ENCODE data around the gene FBLN2.

The FBLN2 gene

GRCh38 chr3:13566453-13566748 lies 17.5 kb downstream of the FBLN2 start:
- H3K27ac Mint-ChIP-seq: no peak overlapping the region

GRCh38 chr3:13566769-13567310 lies 17.9 kb downstream of the FBLN2 start:
- Mint-ChIP-seq H3K36me3 (ENCODE audit: low read depth) (no peaks in the 10 kb centered on the region), H3K4me3 (no peak overlapping the region), H3K9me3 (no peaks in the 10 kb centered on the region), H3K27ac (peak overlapping the region; percentile 29), H3K4me1 (peaks cover 58% of the 10 kb centered on the region), H3K27me3 (ENCODE audit: low read depth, poor library complexity) (peaks cover 4% of the 10 kb centered on the region)
- no peak for DNase-seq
- TF ChIP-seq CTCF (IDR thresholded peaks at IDR 0.05): no peak

More at GRCh38 chr3:13566453-13566748, 17.5 kb downstream of the FBLN2 start:
- Mint-ChIP-seq H3K4me3 (no peak overlapping the region), H3K4me1 (peaks cover 58% of the 10 kb centered on the region), H3K9me3 (no peaks in the 10 kb centered on the region), H3K27me3 (ENCODE audit: low read depth, poor library complexity) (peaks cover 4% of the 10 kb centered on the region), H3K36me3 (ENCODE audit: low read depth) (no peaks in the 10 kb centered on the region)
- no peak for DNase-seq
- no peak for TF ChIP-seq CTCF (IDR thresholded peaks at IDR 0.05)

- Mint-ChIP-seq H3K4me3 (no peak overlapping the region), H3K9me3 (no peaks in the 10 kb centered on the region), H3K27ac (peak overlapping the region; percentile 85), H3K4me1 (peaks cover 59% of the 10 kb centered on the region), H3K27me3 (ENCODE audit: low read depth, poor library complexity) (no peaks in the 10 kb centered on the region), H3K36me3 (ENCODE audit: low read depth) (no peaks in the 10 kb centered on the region)
- no peak for DNase-seq
- no peak for TF ChIP-seq CTCF (IDR thresholded peaks at IDR 0.05)
Measured at GRCh38 chr3:13567684-13568514, 19.0 kb downstream of the FBLN2 start.

- Mint-ChIP-seq H3K4me1 (peaks cover 59% of the 10 kb centered on the region), H3K36me3 (ENCODE audit: low read depth) (no peaks in the 10 kb centered on the region), H3K9me3 (no peaks in the 10 kb centered on the region), H3K4me3 (no peak overlapping the region), H3K27me3 (ENCODE audit: low read depth, poor library complexity) (no peaks in the 10 kb centered on the region), H3K27ac (no peak overlapping the region)
- TF ChIP-seq CTCF (IDR thresholded peaks at IDR 0.05): no peak
- no peak for DNase-seq
Measured at GRCh38 chr3:13568515-13569028, 19.6 kb downstream of the FBLN2 start.

GRCh38 chr3:13569201-13569600 lies 20.3 kb downstream of the FBLN2 start:
- Mint-ChIP-seq H3K9me3 (no peaks in the 10 kb centered on the region), H3K4me1 (peaks cover 61% of the 10 kb centered on the region), H3K27ac (peak overlapping the region; percentile 34), H3K4me3 (no peak overlapping the region), H3K36me3 (ENCODE audit: low read depth) (no peaks in the 10 kb centered on the region), H3K27me3 (ENCODE audit: low read depth, poor library complexity) (no peaks in the 10 kb centered on the region)
- no peak for DNase-seq
- TF ChIP-seq CTCF (IDR thresholded peaks at IDR 0.05): no peak

Measured in nephron progenitor cell (in vitro differentiated cells).